GM23338 (cell line): ENCODE measurements around the gene RNU5B-1. TPM values are rescaled to one million over a fixed set of nuclear protein-coding genes. Genes with fewer than 3 reads are reported as not detected.

Experiments
- ATAC-seq: fragments of 200-7000 bp; cut with Tn5 transposase; 3 replicates; pipeline ENCODE4 v1.9.1; 2020
- DNase-seq: peaks from one replicate; pipeline ENCODE4 v3.0.0-alpha.2; 2015; ENCODE audit warnings: low spot score
- H2AFZ ChIP-seq: fragments of 200-600 bp; sonication (generic); 2 replicates; pipeline ENCODE4 v1.8.0; 2016; ENCODE audit warnings: antibody characterized with exemption, mild to moderate bottlenecking, moderate library complexity
- H3F3A ChIP-seq: fragments of 200-600 bp; sonication (generic); replicated peaks from 2 replicates; pipeline ENCODE4 v1.8.0; 2017; ENCODE audit warnings: antibody characterized with exemption, mixed run types, low read depth
- H3K27ac ChIP-seq: fragments of 200-600 bp; sonication (generic); 2 replicates; pipeline ENCODE4 v1.6.1; 2016; ENCODE audit warnings: low read depth
- H3K27me3 ChIP-seq: fragments of 200-600 bp; sonication (generic); 2 replicates; pipeline ENCODE4 v1.8.0; 2016; ENCODE audit warnings: mild to moderate bottlenecking, mixed run types, moderate library complexity; ENCODE audit not compliant: insufficient read depth
- H3K36me3 ChIP-seq: fragments of 200-600 bp; sonication (generic); 2 replicates; pipeline ENCODE4 v1.8.0; 2016; ENCODE audit warnings: mild to moderate bottlenecking; ENCODE audit not compliant: insufficient read depth
- H3K4me1 ChIP-seq: fragments of 200-600 bp; sonication (generic); 2 replicates; pipeline ENCODE4 v1.8.0; 2016; ENCODE audit warnings: mild to moderate bottlenecking, moderate library complexity; ENCODE audit not compliant: insufficient read depth
- H3K4me2 ChIP-seq: fragments of 200-600 bp; sonication (generic); 2 replicates; pipeline ENCODE4 v1.7.1; 2017; ENCODE audit warnings: mixed run types
- H3K4me3 ChIP-seq: fragments of 200-600 bp; sonication (generic); 2 replicates; pipeline ENCODE4 v1.6.1; 2016; ENCODE audit warnings: mixed run types
- H3K79me2 ChIP-seq: fragments of 200-600 bp; sonication (generic); replicated peaks from 2 replicates; pipeline ENCODE4 v1.8.0; 2017; ENCODE audit warnings: mild to moderate bottlenecking; ENCODE audit not compliant: insufficient read depth
- H3K9me2 ChIP-seq: fragments of 200-600 bp; sonication (generic); 2 replicates; pipeline ENCODE4 v1.8.0; 2017; ENCODE audit not compliant: insufficient read depth
- H4K20me1 ChIP-seq: fragments of 200-600 bp; sonication (generic); replicated peaks from 2 replicates; pipeline ENCODE4 v1.8.0; 2017; ENCODE audit warnings: mild to moderate bottlenecking; ENCODE audit not compliant: insufficient read depth
- H3K27ac Mint-ChIP-seq: 2 replicates; pipeline ENCODE4 v1.8.0; 2020; ENCODE audit warnings: inconsistent platforms, mild to moderate bottlenecking, moderate library complexity, mixed read lengths
- H3K27me3 Mint-ChIP-seq: 3 replicates; pipeline ENCODE4 v1.8.0; 2022; ENCODE audit warnings: low read depth, mild to moderate bottlenecking, moderate library complexity, mixed read lengths, inconsistent platforms; ENCODE audit not compliant: insufficient read depth, poor library complexity
- H3K36me3 Mint-ChIP-seq: 3 replicates; pipeline ENCODE4 v1.8.0; 2021; ENCODE audit warnings: low read depth, mild to moderate bottlenecking, inconsistent platforms, moderate library complexity, mixed read lengths
- H3K4me1 Mint-ChIP-seq: 3 replicates; pipeline ENCODE4 v1.8.0; 2020; ENCODE audit warnings: mild to moderate bottlenecking, inconsistent platforms, mixed read lengths
- H3K4me3 Mint-ChIP-seq: 3 replicates; pipeline ENCODE4 v1.8.0; 2021; ENCODE audit warnings: moderate library complexity, mild to moderate bottlenecking, inconsistent platforms, mixed read lengths
- H3K9me3 Mint-ChIP-seq: 3 replicates; pipeline ENCODE4 v1.8.0; 2020; ENCODE audit warnings: moderate library complexity, mild to moderate bottlenecking, inconsistent platforms, mixed read lengths
- CREB1 ChIP-seq: fragments of 250-450 bp; sonication (Bioruptor Pico); IDR thresholded peaks from 2 replicates; pipeline ENCODE4 v1.5.0; 2020; ENCODE audit warnings: low read depth, mild to moderate bottlenecking, moderate library complexity
- EZH2 ChIP-seq: fragments of 200-600 bp; sonication (generic); IDR thresholded peaks from one replicate; pipeline ENCODE4 v1.8.0; 2017; ENCODE audit warnings: antibody characterized with exemption, mild to moderate bottlenecking, low read depth; ENCODE audit not compliant: unreplicated experiment
- JUNB ChIP-seq: IDR thresholded peaks from one replicate; pipeline ENCODE4 v1.6.1; 2016; ENCODE audit warnings: antibody characterized with exemption; ENCODE audit not compliant: unreplicated experiment
- POLR2AphosphoS5 ChIP-seq: IDR thresholded peaks from 2 replicates; pipeline ENCODE4 v1.6.1; 2016; ENCODE audit warnings: antibody characterized with exemption, low read depth
- STAT1 ChIP-seq: IDR thresholded peaks from one replicate; pipeline ENCODE4 v1.6.1; 2016; ENCODE audit warnings: antibody characterized with exemption; ENCODE audit not compliant: unreplicated experiment
- ZNF462 ChIP-seq: fragments of 250-450 bp; sonication (Bioruptor Pico); IDR thresholded peaks from 2 replicates; pipeline ENCODE4 v1.5.0; 2020; ENCODE audit warnings: mild to moderate bottlenecking, moderate library complexity
- polyA plus RNA-seq: library from polyadenylated mRNA; unstranded; fragments of >200 nt; fragmentation: Nextera tagmentation; extraction: Ambion mirVana; gene quantifications from 2 replicates; pipeline ENCODE4 v1.2.1, GENCODE V29; 2016
- total RNA-seq: library from RNA; depleted of rRNA; stranded (reverse); fragments of >200 nt; shearing (Covaris generic); gene quantifications from 2 replicates; pipeline ENCODE4 v1.2.3, GENCODE V29; 2014
- TF ChIP-seq, protein P1 (sequence below): IDR thresholded peaks from 2 replicates; pipeline ENCODE4 v1.6.1; 2016; ENCODE audit warnings: antibody characterized with exemption

Gene RNU5B-1
- total and polyA plus RNA-seq, 2 experiments from 2014 or later = not detected

DNA sequence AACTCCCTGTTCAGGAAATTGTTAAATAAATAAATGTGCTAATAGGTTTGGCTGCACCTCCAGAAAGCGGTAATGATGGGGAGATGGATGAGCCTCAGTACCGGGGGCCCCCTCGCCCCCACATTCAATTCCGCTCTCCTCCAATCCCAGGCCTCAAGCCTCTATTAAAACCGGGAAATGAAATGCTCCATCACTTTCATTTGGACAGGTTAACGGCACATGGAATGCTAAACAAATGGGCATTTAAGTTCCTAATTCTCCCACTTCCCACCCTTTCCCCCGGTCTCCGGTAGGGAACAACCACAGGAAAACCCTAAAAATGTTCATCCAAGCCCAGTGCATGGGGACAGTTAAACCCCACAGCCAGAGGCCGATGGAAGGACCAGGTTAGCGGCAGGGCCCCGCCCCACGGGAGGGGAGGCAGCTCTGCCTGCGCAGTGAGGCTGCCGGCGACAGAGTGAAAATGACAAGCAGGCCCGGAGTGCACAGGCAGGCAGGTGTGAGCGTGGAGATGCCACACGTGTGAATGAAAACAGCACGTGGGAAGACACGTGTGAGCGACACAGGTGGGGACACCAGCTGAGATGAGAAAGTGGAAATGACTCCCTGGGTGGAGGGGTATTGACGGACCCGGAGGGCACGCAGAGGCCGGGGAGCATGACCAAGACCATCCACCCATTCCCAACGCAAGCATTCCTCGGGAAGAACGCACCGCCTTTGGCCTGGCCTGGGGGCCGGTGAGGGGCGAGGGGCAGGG, 28.1 kb downstream of the RNU5B-1 start:
- no peak for DNase-seq
- Histone ChIP-seq H2AFZ (no peak overlapping the region), H3K27me3 (no peaks in the 10 kb centered on the region), H3K4me3 (no peak overlapping the region), H3K27ac (no peak overlapping the region), H3K4me1 (peaks cover 48% of the 10 kb centered on the region), H3K36me3 (no peaks in the 10 kb centered on the region), H3K4me2 (no peak overlapping the region), H3F3A (0 out of 2 replicates have a peak, but pooled peaks cover 9% of the 10 kb centered on the region), H4K20me1 (no peaks in the 10 kb centered on the region; the same call in 1 of the 2 replicates), H3K9me2 (no peaks in the 10 kb centered on the region), H3K79me2 (no peaks in the 10 kb centered on the region)
- H3K27me3 Mint-ChIP-seq = peaks cover 12% of the 10 kb centered on the region
- no peak for ATAC-seq
- TF ChIP-seq CREB1 (CRISPR knock-in tag) = no peak
- TF ChIP-seq POLR2AphosphoS5 = no peak
- TF ChIP-seq, protein P1, sequence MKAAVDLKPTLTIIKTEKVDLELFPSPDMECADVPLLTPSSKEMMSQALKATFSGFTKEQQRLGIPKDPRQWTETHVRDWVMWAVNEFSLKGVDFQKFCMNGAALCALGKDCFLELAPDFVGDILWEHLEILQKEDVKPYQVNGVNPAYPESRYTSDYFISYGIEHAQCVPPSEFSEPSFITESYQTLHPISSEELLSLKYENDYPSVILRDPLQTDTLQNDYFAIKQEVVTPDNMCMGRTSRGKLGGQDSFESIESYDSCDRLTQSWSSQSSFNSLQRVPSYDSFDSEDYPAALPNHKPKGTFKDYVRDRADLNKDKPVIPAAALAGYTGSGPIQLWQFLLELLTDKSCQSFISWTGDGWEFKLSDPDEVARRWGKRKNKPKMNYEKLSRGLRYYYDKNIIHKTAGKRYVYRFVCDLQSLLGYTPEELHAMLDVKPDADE = no peak
- TF ChIP-seq JUNB = no peak
- TF ChIP-seq STAT1 = no peak
- no peak for TF ChIP-seq ZNF462 (CRISPR knock-in tag)
- no peak for TF ChIP-seq EZH2
- H3K27ac Mint-ChIP-seq = no peak overlapping the region
- H3K36me3 Mint-ChIP-seq = peaks cover 34% of the 10 kb centered on the region
- H3K9me3 Mint-ChIP-seq = no peaks in the 10 kb centered on the region; the same call in 2 of the 3 replicates
- H3K4me3 Mint-ChIP-seq = peak overlapping the region; percentile 29; the same call in 1 of the 3 replicates
- H3K4me1 Mint-ChIP-seq = peaks cover 49% of the 10 kb centered on the region
